ENCODE measurements around the gene LDAH. TPM values are rescaled to one million over a fixed set of nuclear protein-coding genes. Genes with fewer than 3 reads are reported as not detected.

The LDAH gene
- total RNA-seq, 1 donor from 2014 or later, result 24.9 TPM

DNA sequence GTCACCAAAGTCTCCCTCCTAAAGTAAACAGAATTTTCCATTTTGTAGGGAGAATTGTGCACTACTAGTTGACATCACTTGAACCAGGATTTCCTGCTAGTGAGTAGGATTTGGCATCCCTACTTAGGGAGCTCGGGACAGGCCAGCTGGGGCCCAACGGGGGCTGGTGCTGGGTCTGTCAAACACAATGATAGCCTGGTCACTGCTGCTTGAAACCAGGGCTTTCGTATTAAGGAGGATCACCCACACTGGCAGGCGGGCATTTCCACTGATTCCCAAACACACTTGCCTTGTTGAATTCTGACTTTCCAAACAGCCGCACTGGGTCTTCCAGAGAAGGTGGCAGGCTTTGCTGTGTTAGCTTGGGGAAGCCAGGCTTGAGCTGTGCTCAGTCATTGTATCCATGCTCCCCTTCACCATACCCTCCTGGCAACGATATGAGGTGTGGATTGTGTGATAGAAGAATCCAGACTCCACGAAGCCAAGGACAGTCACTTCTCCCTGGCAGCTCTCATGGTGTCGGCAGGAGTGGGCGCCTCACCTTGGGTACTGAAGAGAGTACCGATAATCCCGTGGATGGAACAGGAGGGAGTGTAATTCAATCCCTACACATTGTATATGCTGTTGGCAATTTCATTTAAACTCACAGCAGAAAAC is 148.5 kb downstream of the LDAH start:
- DNase-seq (ENCODE audit: low read depth), result no peak
- TF ChIP-seq, protein P1, sequence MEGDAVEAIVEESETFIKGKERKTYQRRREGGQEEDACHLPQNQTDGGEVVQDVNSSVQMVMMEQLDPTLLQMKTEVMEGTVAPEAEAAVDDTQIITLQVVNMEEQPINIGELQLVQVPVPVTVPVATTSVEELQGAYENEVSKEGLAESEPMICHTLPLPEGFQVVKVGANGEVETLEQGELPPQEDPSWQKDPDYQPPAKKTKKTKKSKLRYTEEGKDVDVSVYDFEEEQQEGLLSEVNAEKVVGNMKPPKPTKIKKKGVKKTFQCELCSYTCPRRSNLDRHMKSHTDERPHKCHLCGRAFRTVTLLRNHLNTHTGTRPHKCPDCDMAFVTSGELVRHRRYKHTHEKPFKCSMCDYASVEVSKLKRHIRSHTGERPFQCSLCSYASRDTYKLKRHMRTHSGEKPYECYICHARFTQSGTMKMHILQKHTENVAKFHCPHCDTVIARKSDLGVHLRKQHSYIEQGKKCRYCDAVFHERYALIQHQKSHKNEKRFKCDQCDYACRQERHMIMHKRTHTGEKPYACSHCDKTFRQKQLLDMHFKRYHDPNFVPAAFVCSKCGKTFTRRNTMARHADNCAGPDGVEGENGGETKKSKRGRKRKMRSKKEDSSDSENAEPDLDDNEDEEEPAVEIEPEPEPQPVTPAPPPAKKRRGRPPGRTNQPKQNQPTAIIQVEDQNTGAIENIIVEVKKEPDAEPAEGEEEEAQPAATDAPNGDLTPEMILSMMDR (IDR thresholded peaks at IDR 0.05; ENCODE audit: insufficient read depth, low read length, poor library complexity, severe bottlenecking), result no peak
- peaks cover 37% of the 10 kb centered on the region for H3K27me3 ChIP-seq (ENCODE audit: control insufficient read depth, insufficient read depth, low read length)

DNA sequence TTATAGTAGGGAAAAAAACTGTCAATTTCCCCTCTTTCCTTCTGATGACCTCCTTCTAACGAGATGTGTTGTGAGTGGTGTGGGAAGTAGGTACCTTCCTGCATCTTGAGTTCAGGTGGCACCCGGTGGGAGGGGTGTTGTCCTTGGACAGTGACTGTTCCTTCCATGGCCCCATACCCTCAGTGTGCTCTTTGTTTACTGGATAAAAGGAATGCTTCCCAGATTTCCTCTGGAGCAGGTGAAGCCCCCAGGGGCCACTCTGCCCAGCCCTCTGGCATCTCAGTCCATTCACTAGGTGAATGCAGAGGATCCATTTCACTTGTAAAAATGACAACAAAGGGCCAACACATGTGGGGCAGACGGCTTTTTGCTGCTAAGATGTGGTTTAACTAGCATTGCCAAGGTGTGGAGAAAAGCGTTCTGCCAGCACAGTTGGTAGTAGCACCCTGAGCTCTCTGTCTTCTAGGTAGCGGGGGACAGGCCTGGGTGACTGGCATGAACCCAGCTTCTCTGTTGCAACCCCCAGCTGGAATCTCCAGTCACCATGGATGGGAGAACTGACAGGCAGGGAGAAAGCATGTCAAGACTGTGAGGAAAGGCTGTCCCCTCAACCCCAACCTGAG is 149.1 kb downstream of the LDAH start:
- Histone ChIP-seq H3K27me3 (ENCODE audit: control insufficient read depth, insufficient read depth, low read length) (peaks cover 43% of the 10 kb centered on the region), H3K36me3 (ENCODE audit: control insufficient read depth, insufficient read depth, low read length) (no peaks in the 10 kb centered on the region), H3K4me3 (ENCODE audit: low read depth, low read length) (no peak overlapping the region)
- TF ChIP-seq, protein P1 (IDR thresholded peaks at IDR 0.05; ENCODE audit: insufficient read depth, low read length, poor library complexity, severe bottlenecking), result no peak
- DNase-seq (ENCODE audit: low read depth), result no peak

More for the DNA sequence above, 148.5 kb downstream of the LDAH start:
- Histone ChIP-seq H3K36me3 (ENCODE audit: control insufficient read depth, insufficient read depth, low read length) (no peaks in the 10 kb centered on the region), H3K4me3 (ENCODE audit: low read depth, low read length) (no peak overlapping the region)

DNA sequence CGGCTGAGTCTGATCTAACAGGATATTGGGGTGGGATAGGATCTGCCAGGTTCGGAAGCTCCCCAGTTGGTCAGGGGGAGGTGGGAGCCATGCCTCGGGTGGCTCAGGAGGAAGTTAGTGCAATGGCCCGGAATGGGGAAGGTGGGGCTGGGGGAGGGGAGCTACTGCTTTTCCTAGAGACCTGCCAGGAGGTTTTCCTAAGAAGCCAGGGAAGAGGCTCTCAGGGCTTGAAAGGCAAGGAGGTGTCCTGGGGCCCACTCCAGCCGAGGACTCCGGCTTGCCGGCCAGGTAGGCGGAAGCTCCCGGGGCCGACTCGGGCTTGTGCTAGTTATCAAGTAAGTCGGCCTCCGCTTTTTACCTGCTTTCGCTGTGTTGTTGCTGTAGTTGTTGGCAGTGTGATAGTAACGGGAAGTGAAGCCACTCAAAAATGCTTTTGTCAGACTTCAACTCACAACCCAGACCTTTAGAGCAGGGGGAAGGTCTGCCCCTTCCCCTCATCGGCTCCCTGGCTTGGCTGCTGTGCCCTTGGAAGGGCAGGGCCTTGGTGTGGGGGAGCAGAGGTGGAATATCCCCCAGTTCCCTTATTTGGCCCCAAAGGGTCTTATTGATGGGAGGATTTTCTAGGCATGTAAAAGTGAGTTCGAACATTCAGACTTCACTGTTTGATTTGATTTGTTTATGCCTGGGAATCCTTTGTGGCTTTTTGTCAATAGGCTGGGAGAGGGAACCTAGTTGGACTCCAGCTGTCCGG is 150.5 kb downstream of the LDAH start:
- TF ChIP-seq, protein P1 (IDR thresholded peaks at IDR 0.05; ENCODE audit: insufficient read depth, low read length, poor library complexity, severe bottlenecking), result no peak
- DNase-seq (ENCODE audit: low read depth), result no peak
- Histone ChIP-seq H3K27me3 (ENCODE audit: control insufficient read depth, insufficient read depth, low read length) (peaks cover 56% of the 10 kb centered on the region), H3K4me3 (ENCODE audit: low read depth, low read length) (no peak overlapping the region), H3K36me3 (ENCODE audit: control insufficient read depth, insufficient read depth, low read length) (no peaks in the 10 kb centered on the region)

DNA sequence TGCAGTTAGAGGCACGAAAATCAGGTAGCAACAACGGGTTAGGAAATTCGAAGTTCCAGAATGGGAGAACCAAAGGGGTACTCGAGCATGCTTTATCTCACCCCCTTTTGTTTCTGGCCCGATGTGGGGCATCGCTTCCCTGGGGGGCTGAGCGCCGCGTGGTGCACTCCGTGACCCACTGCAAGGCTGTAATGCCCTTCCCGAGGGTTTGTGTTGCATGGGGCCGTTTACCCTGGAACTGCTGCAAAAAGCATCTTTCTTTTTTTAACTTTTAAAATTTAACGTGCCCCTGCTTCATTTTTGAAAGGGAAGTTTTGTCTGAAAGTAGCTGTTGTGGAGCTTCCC is 151.2 kb downstream of the LDAH start:
- no peak for DNase-seq (ENCODE audit: low read depth)
- TF ChIP-seq, protein P1 (IDR thresholded peaks at IDR 0.05; ENCODE audit: insufficient read depth, low read length, poor library complexity, severe bottlenecking), result no peak
- peaks cover 59% of the 10 kb centered on the region for H3K27me3 ChIP-seq (ENCODE audit: control insufficient read depth, insufficient read depth, low read length)
- no peaks in the 10 kb centered on the region for H3K36me3 ChIP-seq (ENCODE audit: control insufficient read depth, insufficient read depth, low read length)
- no peak overlapping the region for H3K4me3 ChIP-seq (ENCODE audit: low read depth, low read length)

DNA sequence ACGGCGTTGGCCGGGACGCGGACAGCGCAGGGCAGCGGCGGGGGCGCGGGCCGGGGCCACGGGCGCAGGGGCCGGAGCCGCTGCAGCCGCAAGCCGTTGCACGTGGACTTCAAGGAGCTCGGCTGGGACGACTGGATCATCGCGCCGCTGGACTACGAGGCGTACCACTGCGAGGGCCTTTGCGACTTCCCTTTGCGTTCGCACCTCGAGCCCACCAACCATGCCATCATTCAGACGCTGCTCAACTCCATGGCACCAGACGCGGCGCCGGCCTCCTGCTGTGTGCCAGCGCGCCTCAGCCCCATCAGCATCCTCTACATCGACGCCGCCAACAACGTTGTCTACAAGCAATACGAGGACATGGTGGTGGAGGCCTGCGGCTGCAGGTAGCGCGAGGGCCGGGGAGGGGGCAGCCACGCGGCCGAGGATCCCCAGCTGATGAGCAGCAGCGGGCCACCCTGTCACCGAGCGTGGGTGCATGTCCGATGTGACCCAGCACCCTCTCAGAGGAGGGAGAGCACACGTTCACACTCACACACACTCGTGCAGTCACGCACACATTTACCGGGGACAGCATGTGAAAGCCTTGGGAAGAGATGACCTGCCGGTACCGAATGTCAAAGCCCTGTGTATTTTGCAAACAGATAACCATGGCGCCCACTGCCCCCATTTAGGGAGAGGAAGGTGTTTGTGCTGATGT is 151.7 kb downstream of the LDAH start:
- DNase-seq (ENCODE audit: low read depth), result no peak
- Histone ChIP-seq H3K27me3 (ENCODE audit: control insufficient read depth, insufficient read depth, low read length) (peaks cover 65% of the 10 kb centered on the region), H3K4me3 (ENCODE audit: low read depth, low read length) (no peak overlapping the region), H3K36me3 (ENCODE audit: control insufficient read depth, insufficient read depth, low read length) (no peaks in the 10 kb centered on the region)
- TF ChIP-seq, protein P1 (IDR thresholded peaks at IDR 0.05; ENCODE audit: insufficient read depth, low read length, poor library complexity, severe bottlenecking), result no peak
